GM12874 (cell line): ENCODE measurements around the gene ZNF485.

ENCODE experiments used
- TF ChIP-seq, protein P1 (sequence below): IDR thresholded peaks from 2 replicates; pipeline ENCODE4 v1.5.1; 2011; ENCODE audit warnings: low read depth, mild to moderate bottlenecking, control low read depth, low read length, moderate library complexity; ENCODE audit not compliant: insufficient read depth

Gene ZNF485

DNA sequence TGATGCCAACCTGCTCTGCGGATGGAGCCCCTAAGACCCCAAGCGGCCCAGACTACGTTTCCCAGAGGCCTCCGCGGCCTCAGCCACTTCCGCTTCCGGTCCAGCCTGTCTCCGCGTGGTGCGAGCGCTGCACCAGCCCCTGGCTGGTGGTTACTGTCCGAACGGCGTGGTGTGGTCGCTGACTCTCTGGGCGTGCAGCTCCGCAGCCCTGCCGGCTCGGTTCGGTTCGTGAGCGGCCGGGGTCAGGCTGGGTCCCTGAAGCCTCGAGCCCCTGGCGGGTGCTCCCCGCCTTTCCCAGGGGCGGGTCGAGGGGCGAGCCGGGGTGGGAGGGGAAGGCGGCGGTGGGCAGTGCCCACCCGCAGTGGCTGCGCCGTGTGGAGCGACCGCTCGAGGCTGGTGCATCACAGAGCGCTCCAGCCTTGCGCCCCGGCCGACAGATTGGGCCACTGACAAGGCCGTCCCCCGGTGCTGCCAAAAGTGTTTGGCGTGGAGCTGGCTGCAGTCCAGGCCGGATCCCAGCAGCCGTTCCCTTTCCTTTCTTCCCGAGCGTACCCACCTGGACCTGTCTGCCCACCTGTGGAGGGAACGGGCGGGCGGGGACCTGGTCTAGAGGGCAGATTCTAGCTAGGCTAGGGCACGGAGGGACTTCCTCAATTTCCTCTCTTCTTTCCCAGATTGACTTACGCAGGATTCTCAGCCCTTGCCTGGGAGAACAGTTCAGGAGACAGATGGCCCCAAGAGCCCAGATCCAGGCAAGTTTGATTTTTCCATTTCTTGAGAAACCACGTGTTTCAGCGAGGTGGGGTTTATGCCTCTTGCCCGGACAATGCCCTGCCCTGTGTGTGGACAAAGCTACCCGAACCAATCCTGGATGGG lies at the start of gene ZNF485:
TSS of gene ZNF485 (plus strand) at position 116 of the 876 bp plus-strand sequence. CDS start at position 729, 613 bp downstream.
- TF ChIP-seq, protein P1, sequence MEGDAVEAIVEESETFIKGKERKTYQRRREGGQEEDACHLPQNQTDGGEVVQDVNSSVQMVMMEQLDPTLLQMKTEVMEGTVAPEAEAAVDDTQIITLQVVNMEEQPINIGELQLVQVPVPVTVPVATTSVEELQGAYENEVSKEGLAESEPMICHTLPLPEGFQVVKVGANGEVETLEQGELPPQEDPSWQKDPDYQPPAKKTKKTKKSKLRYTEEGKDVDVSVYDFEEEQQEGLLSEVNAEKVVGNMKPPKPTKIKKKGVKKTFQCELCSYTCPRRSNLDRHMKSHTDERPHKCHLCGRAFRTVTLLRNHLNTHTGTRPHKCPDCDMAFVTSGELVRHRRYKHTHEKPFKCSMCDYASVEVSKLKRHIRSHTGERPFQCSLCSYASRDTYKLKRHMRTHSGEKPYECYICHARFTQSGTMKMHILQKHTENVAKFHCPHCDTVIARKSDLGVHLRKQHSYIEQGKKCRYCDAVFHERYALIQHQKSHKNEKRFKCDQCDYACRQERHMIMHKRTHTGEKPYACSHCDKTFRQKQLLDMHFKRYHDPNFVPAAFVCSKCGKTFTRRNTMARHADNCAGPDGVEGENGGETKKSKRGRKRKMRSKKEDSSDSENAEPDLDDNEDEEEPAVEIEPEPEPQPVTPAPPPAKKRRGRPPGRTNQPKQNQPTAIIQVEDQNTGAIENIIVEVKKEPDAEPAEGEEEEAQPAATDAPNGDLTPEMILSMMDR, result no peak

DNA sequence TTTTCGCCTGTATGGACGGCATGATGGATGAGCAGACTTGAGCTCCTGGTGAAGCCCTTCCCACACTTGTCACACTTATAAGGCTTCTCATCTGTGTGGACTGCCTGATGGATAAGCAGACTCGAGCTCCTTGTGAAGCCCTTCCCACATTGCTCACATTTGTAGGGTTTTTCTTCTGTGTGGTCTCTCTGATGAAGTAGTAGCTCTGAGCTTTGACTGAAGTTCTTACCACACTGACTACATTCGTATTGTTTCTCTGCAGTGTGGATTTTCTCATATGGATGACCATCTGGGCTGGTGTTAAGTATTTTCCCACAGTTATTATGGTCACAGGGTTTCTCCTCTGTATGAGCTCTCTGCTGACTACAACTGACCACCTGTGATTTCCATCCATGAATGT lies 49.0 kb upstream of the ZNF485 start:
- TF ChIP-seq, protein P1, result no peak

DNA sequence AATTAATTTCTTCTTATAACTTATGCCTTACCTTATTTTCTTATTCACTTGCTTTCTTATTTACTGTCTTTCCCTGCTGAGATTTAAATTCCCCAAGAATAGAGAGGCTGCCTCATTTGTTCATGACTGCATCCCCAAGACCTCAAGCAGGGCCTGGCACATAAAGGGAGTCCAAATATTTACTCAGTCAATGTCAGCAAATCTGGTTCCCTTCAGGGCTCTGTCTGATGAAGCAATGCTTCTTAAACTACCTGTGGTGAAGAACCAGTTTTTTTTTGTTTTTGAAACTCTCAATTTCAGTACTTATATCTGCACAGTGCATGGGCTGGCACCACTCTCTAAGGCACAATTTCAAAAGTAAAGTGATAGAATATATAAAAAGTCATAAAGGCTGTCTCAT lies 36.6 kb upstream of the ZNF485 start:
- TF ChIP-seq, protein P1, result no peak

DNA sequence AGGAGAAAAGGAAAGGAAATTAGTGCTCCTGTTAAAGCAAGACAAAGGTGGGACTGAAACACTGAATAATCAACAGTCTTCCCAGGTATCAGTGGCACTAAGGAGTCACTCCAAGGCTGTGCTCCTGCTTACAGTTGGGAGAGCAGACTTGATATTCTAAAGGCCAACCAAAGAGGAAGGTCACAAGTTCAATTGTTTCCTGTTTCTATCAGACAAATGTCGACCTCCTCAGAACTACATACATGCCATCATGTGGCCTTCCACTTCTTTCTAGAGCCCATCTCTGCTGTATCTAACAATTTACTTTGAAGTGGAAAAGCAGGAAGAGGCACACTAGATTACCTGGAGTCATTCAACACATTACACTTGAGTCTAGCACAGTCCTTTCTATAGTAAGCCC lies 35.3 kb upstream of the ZNF485 start:
- TF ChIP-seq, protein P1, result no peak

DNA sequence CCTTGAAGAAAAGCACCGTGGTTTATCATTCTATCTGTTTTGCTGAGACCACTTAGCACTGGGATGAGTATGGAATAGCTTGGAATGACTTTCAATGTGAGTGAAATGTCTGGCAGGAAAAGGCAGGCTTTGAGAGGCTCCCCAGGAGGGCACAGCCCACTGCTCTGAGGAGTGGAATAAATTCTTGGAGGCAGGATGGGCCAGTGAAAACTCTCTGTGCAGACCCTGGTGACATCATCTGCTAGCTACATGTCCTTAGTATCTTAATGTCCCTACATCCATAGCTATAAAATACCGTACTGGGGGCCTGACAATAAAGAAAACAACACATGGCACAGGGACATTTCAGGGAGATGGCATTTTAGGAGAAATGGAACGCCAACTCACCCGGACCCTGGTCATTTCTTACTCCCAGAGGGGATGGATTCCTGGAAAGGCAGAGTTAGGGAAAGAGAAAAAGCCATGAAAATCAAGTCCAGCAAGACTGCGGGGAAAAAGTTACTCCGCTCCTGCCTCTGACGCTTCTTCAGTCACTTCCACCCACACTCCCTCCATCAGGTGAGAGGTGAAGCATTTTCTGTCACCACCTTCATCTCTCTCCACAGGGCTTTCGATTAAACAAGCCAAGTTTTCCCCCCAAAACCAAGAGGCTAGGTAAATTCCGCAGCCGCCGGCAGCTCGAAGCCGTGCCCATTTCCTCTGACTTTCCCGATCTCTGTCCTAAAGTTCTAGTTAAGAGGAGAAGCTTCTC lies 32.8 kb upstream of the ZNF485 start:
- TF ChIP-seq, protein P1, result no peak

GRCh38 chr10:43574001-43574892 lies 32.0 kb upstream of the ZNF485 start, which contains the start of gene ZNF239:
ZNF239 (minus strand) TSS chr10:43574616; CDS start chr10:43558079, 16,537 bp downstream.
- TF ChIP-seq, protein P1, result no peak
